Caco-2 (cell line): ENCODE measurements around the gene MLN. TPM values are rescaled to one million over a fixed set of nuclear protein-coding genes. Genes with fewer than 3 reads are reported as not detected.

ENCODE experiments used
- BruUV-seq: library from RNA; stranded (reverse); fragments of 400-500 nt; replicated peaks from 2 replicates; lab custom pipeline; 2021; lab: Mats Ljungman, UMichigan
- CTCF ChIA-PET: fragments of 300-600 bp; sonication (Branson Sonifier 250); formaldehyde crosslinking; loops from one replicate; lab custom pipeline; 2022; ENCODE audit warnings: antibody characterized with exemption; lab: Charles Lee
- POLR2A ChIA-PET: fragments of 300-600 bp; sonication (Branson Sonifier 250); formaldehyde crosslinking; loops from one replicate; lab custom pipeline; 2022; ENCODE audit warnings: antibody characterized with exemption; lab: Charles Lee
- DNase-seq, 2 experiments: peaks; one replicate each; pipeline versions ENCODE4 v3.0.0 to v3.0.0-alpha.2; 2020 to 2022
- H3K27me3 ChIP-seq: replicated peaks from 2 replicates; pipeline ENCODE4 v1.6.0; 2011; ENCODE audit warnings: low read length; ENCODE audit not compliant: control insufficient read depth, insufficient read depth
- H3K36me3 ChIP-seq: 2 replicates; pipeline ENCODE4 v1.5.1; 2011; ENCODE audit warnings: low read length; ENCODE audit not compliant: control insufficient read depth, insufficient read depth
- H3K4me1 ChIP-seq: fragments of 250-450 bp; sonication (Bioruptor Pico); 2 replicates; pipeline ENCODE4 v1.5.1; 2020; ENCODE audit warnings: mild to moderate bottlenecking
- H3K4me3 ChIP-seq: 2 replicates; pipeline ENCODE4 v1.5.1; 2011; ENCODE audit warnings: low read depth, mild to moderate bottlenecking, control low read depth, low read length
- H3K9me3 ChIP-seq: fragments of 250-450 bp; sonication (Bioruptor Pico); 2 replicates; pipeline ENCODE4 v1.5.1; 2020; ENCODE audit warnings: mild to moderate bottlenecking, moderate library complexity
- H3K27ac Mint-ChIP-seq: one replicate; pipeline ENCODE4 v1.8.0; 2022; ENCODE audit warnings: mixed read lengths; ENCODE audit not compliant: unreplicated experiment
- H3K27me3 Mint-ChIP-seq: one replicate; pipeline ENCODE4 v1.8.0; 2022; ENCODE audit warnings: mixed read lengths; ENCODE audit not compliant: insufficient read depth, unreplicated experiment
- H3K36me3 Mint-ChIP-seq: one replicate; pipeline ENCODE4 v1.8.0; 2022; ENCODE audit warnings: mild to moderate bottlenecking, mixed read lengths; ENCODE audit not compliant: insufficient read depth, unreplicated experiment
- H3K4me1 Mint-ChIP-seq: one replicate; pipeline ENCODE4 v1.8.0; 2022; ENCODE audit warnings: low read depth, mixed read lengths; ENCODE audit not compliant: unreplicated experiment
- H3K4me3 Mint-ChIP-seq: one replicate; pipeline ENCODE4 v1.8.0; 2022; ENCODE audit warnings: mild to moderate bottlenecking, moderate library complexity, mixed read lengths; ENCODE audit not compliant: unreplicated experiment
- H3K9me3 Mint-ChIP-seq: one replicate; pipeline ENCODE4 v1.8.0; 2022; ENCODE audit warnings: mixed read lengths; ENCODE audit not compliant: unreplicated experiment
- intact Hi-C: fragments of 100-400 bp; cut with micrococcal nuclease; formaldehyde crosslinking; loops from one replicate; pipeline ENCODE4 v1.10.0; 2022; ENCODE audit not compliant: unreplicated experiment
- total RNA-seq: library from RNA; stranded (reverse); gene quantifications from 2 replicates; pipeline ENCODE4 v1.2.3, GENCODE V29; 2022
- TF ChIP-seq, protein P1 (sequence below), 2 experiments: fragments of 200-600 bp in 1 of 2; IDR thresholded peaks; 1 replicate in 1 of 2; 2 replicates in 1 of 2; pipeline versions ENCODE4 v1.5.1 to v1.8.0; 2011 to 2022; ENCODE audit warnings: antibody characterized with exemption in 1 of 2, control low read depth in 1 of 2, inconsistent platforms in 1 of 2, low read depth in 1 of 2, low read length in 1 of 2, mild to moderate bottlenecking in 1 of 2, moderate library complexity in 1 of 2; ENCODE audit not compliant: insufficient read depth in 1 of 2, severe bottlenecking in 1 of 2, unreplicated experiment in 1 of 2

The MLN gene
- total RNA-seq, 1 experiment from 2014 or later = not detected

DNA sequence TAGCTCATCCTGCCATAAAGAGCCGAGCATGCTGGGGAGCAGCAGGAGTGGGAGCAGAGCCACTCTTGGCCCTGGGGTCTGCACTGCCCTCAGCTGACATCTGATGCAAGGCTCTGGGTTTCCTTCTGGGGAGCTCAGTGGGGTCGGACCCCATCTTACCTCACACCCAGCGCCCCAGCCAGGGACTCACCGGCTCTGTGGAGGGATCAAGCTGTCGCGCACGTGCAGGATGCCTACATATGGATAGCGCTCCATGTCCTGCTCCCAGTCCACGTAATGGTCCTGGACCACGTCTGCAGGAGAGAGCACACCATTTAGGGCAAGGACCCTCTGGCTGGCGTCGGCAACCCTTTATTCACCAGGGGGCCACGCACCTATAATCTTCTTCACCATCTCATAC lies 27.0 kb downstream of the MLN start:
- Histone ChIP-seq H3K27me3 (no peaks in the 10 kb centered on the region), H3K4me1 (peaks cover 3% of the 10 kb centered on the region; the same call in 1 of the 2 replicates), H3K36me3 (peaks cover 4% of the 10 kb centered on the region), H3K9me3 (no peaks in the 10 kb centered on the region), H3K4me3 (no peak overlapping the region)
- H3K27ac Mint-ChIP-seq = no peak overlapping the region
- TF ChIP-seq, protein P1, sequence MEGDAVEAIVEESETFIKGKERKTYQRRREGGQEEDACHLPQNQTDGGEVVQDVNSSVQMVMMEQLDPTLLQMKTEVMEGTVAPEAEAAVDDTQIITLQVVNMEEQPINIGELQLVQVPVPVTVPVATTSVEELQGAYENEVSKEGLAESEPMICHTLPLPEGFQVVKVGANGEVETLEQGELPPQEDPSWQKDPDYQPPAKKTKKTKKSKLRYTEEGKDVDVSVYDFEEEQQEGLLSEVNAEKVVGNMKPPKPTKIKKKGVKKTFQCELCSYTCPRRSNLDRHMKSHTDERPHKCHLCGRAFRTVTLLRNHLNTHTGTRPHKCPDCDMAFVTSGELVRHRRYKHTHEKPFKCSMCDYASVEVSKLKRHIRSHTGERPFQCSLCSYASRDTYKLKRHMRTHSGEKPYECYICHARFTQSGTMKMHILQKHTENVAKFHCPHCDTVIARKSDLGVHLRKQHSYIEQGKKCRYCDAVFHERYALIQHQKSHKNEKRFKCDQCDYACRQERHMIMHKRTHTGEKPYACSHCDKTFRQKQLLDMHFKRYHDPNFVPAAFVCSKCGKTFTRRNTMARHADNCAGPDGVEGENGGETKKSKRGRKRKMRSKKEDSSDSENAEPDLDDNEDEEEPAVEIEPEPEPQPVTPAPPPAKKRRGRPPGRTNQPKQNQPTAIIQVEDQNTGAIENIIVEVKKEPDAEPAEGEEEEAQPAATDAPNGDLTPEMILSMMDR (IDR thresholded peaks at IDR 0.05; ENCODE audit: insufficient read depth in 1 of 2, low read depth in 1 of 2, low read length in 1 of 2, severe bottlenecking in 1 of 2, unreplicated experiment in 1 of 2) = no peak
- peaks cover 53% of the 10 kb centered on the region for H3K36me3 Mint-ChIP-seq
- no peak for DNase-seq
- ChIA-PET POLR2A (no interaction called here), CTCF (no interaction called here)
- H3K4me1 Mint-ChIP-seq = no peaks in the 10 kb centered on the region
- no TSS peak for BruUV-seq
- intact Hi-C loops = no loop called here
- no peaks in the 10 kb centered on the region for H3K9me3 Mint-ChIP-seq
- no peaks in the 10 kb centered on the region for H3K27me3 Mint-ChIP-seq
- H3K4me3 Mint-ChIP-seq = no peak overlapping the region

DNA sequence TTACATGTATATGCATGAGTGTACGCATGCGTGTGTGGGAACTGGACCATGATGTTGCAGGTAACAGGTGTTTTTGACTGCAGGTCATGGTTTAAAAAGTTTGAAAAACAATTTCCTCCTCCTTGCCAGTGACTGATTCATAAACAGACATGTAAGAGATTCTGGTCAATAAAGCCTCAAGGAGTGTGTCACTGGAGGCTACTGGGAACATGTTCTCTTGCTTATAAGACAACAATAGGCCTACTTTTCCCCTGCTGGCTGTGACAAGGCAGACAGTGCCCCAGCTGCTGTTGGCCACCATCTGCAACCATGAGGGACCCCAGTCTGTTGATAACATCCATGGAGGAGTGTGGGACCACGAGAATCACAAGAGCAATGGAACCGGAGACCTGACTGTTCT lies 27.6 kb downstream of the MLN start:
- Mint-ChIP-seq H3K4me3 (no peak overlapping the region), H3K9me3 (no peaks in the 10 kb centered on the region), H3K36me3 (peaks cover 53% of the 10 kb centered on the region), H3K4me1 (no peaks in the 10 kb centered on the region), H3K27ac (no peak overlapping the region), H3K27me3 (no peaks in the 10 kb centered on the region)
- BruUV-seq = no TSS peak
- H3K9me3 ChIP-seq = no peaks in the 10 kb centered on the region
- TF ChIP-seq, protein P1 (IDR thresholded peaks at IDR 0.05; ENCODE audit: insufficient read depth in 1 of 2, low read depth in 1 of 2, low read length in 1 of 2, severe bottlenecking in 1 of 2, unreplicated experiment in 1 of 2) = no peak
- H3K4me3 ChIP-seq = no peak overlapping the region
- ChIA-PET POLR2A (no interaction called here), CTCF (no interaction called here)
- no peaks in the 10 kb centered on the region for H3K27me3 ChIP-seq
- DNase-seq = no peak
- peaks cover 4% of the 10 kb centered on the region for H3K36me3 ChIP-seq
- H3K4me1 ChIP-seq = no peaks in the 10 kb centered on the region
- intact Hi-C loops = no loop called here

DNA sequence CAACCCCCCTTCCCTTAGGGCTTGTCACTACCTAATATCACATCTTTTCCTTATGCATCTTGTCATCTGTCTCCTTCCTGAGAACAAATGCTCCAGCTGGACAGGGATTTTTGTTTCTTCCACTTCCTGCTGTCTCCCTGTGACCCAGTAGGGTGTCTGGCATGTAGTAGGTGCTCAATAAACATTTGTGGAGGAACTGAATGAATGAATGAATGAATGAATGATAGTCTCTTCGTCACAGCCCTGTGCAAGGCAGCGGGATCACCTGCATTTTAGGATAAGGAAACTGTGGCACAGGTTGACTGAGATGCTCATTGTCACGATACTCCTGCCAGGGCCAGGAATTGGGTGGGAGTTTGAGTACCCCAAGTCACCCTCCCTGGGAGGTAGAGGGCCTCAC lies 29.0 kb downstream of the MLN start:
- H3K27me3 ChIP-seq = no peaks in the 10 kb centered on the region
- Mint-ChIP-seq H3K27me3 (no peaks in the 10 kb centered on the region), H3K4me3 (no peak overlapping the region), H3K36me3 (peaks cover 43% of the 10 kb centered on the region), H3K9me3 (no peaks in the 10 kb centered on the region), H3K27ac (no peak overlapping the region), H3K4me1 (no peaks in the 10 kb centered on the region)
- TF ChIP-seq, protein P1 (IDR thresholded peaks at IDR 0.05; ENCODE audit: insufficient read depth in 1 of 2, low read depth in 1 of 2, low read length in 1 of 2, severe bottlenecking in 1 of 2, unreplicated experiment in 1 of 2) = no peak
- intact Hi-C loops = no loop called here
- no peaks in the 10 kb centered on the region for H3K4me1 ChIP-seq
- H3K36me3 ChIP-seq = peaks cover 4% of the 10 kb centered on the region
- ChIA-PET CTCF (no interaction called here), POLR2A (no interaction called here)
- H3K4me3 ChIP-seq = no peak overlapping the region
- no peak for DNase-seq
- H3K9me3 ChIP-seq = no peaks in the 10 kb centered on the region
- BruUV-seq = no TSS peak
